Measurements from ENCODE around the gene MSH3.
"Not testable (repeated sequence)": the region's sequence is repeated elsewhere in the genome, so short reads cannot be mapped to it uniquely, and the experiment has no call there.

The MSH3 gene

DNA sequence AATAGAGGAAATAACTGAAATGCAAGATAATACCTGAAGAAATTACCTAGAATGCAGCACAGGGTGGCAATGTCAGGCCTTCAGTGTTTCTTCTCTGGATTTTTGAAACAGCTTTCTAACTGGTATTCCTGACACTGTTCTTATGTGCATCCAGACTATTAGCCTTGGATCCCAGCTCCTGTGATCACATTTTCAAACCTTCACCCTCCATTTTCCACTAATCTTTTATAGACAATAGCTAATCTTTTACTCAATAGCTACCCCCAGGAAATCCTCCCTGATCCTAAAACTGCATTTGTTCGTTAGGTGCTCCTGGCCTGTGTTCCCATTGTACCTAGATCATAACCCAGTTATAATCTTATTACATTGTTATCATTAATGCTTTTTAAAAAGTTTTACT lies 101.8 kb downstream of the MSH3 start:
- DNase-seq = no peak

DNA sequence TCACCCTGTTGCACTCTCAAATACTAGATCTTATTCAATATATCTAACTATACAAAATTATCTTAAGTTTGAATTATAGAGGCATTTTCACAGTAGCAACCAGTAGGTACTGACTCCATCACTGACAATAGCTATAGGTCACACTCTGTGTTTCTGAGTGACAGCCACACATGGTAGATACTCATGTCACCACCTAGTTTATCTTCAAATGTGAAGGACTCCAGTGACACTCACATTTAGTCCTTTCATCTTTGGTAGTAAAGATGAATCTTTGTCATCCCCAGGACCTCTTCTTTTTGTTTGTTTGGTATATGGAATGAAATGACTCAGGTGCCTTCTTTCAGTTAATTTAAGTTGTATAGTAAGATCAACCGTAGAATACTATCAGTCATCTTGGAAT lies 102.8 kb downstream of the MSH3 start:
- no peak for DNase-seq

GRCh38 chr5:80759866-80760577 lies 105.6 kb downstream of the MSH3 start:
- DNase-seq = no peak

DNA sequence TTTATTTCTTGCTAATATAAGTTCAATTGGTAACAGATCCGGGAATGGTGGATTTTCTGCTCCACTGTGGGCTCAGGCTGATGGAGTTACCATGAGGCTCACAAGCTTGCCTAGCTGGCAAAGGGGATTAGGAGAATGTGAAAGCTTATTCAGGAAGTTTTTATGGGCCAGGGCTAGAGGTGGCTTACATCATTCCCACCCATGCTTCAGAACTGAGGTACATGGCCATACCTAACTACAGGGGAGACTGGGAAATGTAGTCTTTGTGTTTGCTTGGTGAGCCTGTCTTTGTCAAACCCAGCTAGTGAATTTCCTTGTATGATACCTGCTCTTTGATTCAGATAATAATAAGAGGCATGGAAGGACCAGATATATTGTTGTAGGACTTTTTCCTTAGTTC lies 106.2 kb downstream of the MSH3 start:
- no peak for DNase-seq

- DNase-seq = no peak
These were observed 106.7 kb downstream of the MSH3 start for GRCh38 chr5:80761176-80761575.

DNA sequence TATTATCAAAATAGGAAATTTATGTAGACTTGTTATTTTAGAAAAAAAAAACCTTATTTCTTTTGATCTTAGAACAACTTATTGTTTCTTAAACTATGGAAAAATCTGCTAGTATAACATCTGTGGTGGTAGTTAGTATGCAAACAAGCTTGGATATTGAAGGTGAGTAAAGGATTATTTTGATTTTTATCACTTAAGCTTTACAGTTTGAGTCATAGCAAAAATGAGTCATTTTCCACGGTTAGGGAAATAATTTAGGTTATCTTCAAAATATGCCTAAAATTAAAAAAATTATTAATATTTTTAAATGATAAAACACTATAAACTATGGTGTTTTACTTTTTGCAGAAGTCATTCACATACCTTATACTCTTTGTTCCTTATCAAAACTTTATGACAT lies 107.5 kb downstream of the MSH3 start:
- no peak for DNase-seq

- DNase-seq = no peak
These were observed 108.1 kb downstream of the MSH3 start for GRCh38 chr5:80762573-80762972.

- no peak for DNase-seq
These were observed 108.8 kb downstream of the MSH3 start for GRCh38 chr5:80763211-80763610.

DNA sequence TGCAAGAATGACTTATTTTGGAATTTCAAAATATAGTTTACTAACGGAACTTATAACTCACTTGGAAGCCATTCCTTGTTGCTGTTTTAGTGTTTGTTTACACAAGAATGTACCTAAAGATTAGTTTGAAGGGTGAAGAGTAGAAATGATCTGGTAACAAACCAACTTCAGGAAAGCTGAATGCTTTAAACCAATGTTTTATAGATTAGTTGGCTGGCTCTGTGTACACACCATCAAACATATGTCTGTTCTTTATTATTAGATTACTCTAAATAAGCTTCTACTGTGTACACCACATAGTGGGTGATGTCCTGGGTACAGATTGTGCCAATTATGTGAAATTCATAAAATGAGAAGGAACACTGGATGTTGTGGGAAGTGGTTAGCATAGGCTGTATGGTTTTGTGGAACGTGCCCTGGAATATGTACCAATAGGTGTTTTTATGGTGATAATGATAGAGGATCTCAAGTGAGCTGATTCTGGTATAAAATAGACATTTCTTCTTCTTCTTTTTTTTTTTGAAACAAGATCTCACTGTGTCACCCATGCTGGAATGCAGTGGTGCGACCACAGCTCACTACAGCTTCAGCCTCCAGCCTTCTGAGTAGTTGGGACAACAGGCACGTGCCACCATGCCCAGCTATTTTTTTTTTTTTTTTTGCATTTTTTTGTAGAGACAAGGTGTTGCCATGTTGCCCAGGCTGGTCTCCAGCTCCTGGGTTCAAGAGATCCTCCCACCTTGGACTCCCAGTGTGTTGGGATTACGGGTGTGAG lies 109.6 kb downstream of the MSH3 start:
- DNase-seq = no peak

DNA sequence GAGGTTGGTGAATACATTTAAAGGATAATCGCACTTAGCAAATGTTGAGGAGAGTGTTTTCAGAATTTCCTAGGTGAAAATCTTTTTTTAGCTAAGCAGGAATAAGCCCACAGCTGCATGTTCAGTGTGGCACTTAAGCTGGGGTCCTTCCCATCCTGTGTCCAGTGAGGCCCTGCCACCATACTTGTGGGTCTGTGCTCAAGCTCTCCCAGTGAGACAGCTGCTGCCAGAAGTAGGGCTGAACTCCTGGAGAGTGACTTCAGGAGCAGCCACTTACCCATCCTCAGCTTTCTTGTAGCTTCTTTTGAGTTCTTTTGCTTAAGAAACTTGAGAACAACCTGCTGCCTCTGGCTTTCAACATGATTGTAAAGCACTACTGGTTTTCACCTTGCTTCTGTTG lies 110.3 kb downstream of the MSH3 start:
- DNase-seq = no peak

GRCh38 chr5:80777347-80778287 lies 123.2 kb downstream of the MSH3 start:
- DNase-seq = no peak

DNA sequence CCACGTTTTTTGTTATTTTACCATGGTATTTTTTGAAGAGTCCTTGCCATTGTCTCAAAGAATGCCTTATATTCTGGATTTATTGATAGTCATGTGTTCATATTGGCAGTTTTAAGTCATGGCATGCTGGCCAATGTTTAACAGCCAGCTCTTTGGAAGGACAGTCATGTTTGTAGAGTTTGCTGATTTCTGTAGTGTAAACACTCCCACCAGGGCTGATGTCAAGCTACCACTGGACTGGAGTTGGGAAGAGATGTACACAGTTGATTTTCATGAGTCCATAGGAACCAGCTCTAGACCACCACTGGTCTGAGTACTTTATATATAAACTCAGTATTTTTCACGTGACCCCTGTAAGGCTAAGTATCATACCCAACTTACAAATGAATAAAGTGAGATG lies 125.6 kb downstream of the MSH3 start:
- no peak for DNase-seq

- no peak for DNase-seq
These were observed 126.4 kb downstream of the MSH3 start for GRCh38 chr5:80780761-80781285.

DNA sequence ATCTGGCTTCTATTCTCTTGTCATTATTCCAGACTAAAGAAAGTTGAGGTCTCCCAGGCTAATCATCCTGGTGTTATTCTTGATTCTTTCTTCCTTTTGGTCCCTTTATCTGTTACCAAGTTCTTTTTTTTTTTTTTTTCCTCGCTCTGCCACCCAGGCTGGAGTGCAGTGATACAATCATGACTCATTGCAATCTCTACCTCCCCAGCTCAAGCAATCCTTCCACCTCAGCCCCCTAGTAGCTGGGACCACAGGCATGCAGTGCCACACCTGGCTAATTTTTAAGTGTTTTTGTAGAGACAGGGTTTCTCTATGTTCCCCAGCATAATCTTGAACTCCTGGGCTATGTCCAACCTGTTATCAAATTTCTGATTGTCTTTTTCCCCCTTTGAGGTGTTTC lies 126.9 kb downstream of the MSH3 start:
- DNase-seq = no peak

- no peak for DNase-seq
These were observed 128.2 kb downstream of the MSH3 start for GRCh38 chr5:80782626-80783025.

- not testable (repeated sequence) for DNase-seq
These were observed 129.3 kb downstream of the MSH3 start for GRCh38 chr5:80783751-80784150.

DNA sequence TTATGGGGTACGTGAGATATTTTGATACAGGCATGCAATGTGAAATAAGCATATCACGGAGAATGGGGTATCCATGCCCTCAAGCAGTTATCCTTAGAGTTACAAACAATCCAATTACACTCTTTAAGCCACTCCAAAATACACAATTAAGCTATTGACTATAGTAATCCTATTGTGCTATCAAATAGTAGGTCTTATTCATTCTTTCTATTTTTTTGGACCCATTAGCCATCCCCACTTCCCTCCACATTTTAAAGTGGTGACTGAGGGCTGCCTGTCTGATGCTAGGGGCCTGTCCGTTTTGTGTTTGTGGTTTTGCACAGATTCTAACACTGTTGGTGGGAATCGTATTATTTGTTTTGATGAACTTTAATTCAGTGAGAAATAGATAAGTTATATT lies 130.0 kb downstream of the MSH3 start:
- no peak for DNase-seq

DNA sequence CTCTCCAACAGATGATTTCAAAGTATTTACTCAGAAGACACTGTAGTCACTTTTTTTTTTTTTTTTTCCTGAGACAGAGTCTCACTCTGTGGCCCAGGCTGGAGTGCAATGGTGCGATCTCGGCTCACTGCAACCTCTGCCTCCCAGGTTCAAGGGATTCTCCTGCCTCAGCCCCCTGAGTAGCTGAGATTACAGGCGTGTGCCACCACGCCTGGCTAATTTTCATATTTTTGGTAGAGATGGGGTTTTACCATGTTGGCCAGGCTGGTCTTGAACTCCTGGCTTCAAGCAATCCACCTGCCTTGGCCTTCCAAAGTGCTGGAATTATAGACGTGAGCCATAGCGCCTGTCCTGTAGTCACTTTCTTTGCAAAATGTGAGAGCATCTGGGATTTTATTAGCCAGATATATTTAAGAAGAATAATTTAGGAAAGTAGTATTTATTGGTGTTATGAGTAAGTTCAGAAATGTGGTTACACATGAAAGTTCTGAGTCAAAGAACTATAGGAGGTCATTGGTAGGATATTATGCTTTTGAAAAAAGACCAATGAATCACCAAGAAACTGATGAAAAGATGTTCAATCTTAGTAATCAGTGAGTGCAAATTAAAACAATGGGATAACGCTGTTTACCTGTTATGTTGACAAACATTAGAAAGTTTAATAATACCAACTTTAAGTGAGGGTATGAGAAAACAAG lies 135.0 kb downstream of the MSH3 start:
- not testable (repeated sequence) for DNase-seq

- no peak for DNase-seq
These were observed 136.2 kb downstream of the MSH3 start for GRCh38 chr5:80790698-80791097.

DNA sequence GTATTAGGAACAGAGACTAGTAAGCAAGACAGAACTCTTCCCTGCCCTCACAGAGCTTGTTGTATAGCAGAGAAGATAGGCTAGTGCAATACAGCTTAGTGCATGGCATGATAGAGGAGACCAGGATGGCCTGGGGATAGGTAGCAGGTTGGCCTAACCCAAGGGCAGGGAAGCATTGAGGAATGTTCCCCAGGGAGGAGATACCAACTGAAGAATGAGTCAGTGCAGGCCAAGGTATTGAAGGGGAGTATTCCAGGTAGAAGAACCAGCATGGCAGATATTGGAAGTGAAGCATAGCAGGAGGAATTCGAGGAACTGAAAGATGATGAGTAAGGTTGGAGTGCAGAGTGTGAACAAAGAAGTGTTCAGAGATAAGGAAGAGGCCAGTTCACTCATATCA lies 138.9 kb downstream of the MSH3 start:
- no peak for DNase-seq

DNA sequence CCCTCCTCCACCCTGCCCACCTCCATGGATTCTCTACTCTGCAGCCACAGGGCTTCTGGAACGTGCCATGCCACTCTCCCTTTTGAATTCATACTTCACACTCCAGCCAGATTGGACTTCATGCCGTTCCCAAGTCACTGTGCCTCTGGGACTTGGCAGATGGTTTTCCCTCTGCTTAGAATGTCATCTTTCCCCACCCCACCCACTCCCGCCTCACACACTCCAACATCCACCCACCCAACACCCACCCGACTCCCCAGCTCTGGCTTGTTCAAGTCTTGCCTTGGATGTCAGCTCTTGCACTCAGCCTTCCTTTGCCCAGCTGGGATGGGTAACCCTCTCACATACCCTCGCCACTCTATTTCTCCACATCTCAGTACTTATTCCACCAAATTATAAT lies 142.4 kb downstream of the MSH3 start:
- no peak for DNase-seq

DNA sequence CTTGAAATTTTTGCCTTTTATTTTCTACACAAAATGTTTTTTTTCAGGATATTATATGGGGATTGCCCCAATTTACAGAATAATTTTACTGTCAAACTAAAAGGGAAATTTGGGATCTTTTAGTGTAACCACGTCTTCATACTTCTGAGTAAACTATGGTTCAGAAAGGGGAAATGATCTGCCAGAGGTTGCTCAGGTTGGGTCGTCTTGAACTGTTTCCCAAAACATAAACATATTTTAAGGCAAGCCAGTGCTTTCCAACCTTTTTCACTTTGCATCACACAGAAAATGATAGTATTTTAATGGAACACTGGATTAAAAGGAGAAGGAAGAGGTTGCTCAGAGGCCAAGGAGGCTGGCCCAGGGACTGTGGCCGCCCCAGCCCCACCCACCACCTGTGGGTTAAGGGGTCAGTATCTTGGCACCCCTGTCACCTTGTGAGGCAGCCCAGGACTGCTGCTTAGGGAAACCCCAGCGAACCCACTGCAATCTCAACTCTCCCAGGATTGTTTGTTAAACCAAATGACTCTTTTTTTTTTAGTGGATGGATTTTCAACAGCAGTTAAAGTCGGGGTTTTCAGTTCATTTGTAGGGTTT lies 143.1 kb downstream of the MSH3 start:
- DNase-seq = no peak

Measured in right kidney (tissue), 1 donor.